Measurements from ENCODE around the gene NTSR1. TPM values are rescaled to one million over a fixed set of nuclear protein-coding genes. Genes with fewer than 3 reads are reported as not detected.

NTSR1 gene
- total RNA-seq, 1 experiment from 2014 or later, result 15.9 TPM

DNA sequence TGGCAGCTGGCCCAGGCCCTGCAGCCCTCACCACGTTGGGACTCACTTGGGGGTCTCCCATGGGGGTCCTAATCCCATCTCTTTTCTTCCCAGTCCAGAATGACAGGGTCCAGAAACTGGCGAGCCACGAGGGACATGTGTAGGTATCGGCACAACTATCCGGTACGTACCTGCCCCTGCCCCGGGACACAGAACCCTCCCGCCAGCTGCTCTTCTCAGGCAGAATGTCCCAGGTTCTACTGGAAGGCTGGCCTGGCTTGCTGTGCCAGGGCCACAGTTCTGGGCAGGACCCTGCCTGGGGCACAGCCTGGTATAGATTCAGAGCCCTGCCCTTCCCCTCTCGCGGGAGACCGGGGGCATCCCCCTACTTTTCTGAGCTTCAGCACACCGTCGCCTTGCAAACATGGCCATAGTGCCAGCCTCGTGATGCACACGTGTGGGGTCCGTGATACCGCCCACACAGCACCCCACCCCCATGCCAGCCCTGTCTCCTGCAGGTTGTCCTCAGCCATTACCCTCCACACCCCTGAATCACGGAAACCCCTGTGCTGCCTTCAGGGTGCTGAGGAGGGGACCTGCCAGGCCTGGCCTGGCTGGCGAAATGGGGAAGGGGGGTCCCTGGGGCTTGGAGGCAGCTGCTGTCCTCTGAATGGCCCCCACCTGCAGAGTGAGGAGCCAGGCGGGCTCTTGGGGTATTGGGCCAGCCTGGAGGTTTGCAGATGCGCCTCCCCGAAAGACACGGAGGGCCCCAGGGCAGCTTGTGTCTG, 99.0 kb downstream of the NTSR1 start:
- H3K36me3 ChIP-seq (ENCODE audit: insufficient read depth, low read length, poor library complexity, severe bottlenecking), result peaks cover 43% of the 10 kb centered on the region
- POLR2A ChIA-PET (ENCODE audit: low non-redundant PET), result interaction anchor here (0.7 kb wide), 2 partner anchors 26 to 165 kb away, joined by 3 read pairs; no protein-coding TSS in a partner anchor
- no TSS peak for BruUV-seq (replicated peaks)
- H3K4me1 ChIP-seq (ENCODE audit: insufficient read depth, low read length, poor library complexity, severe bottlenecking), result peaks cover 18% of the 10 kb centered on the region
- no peak overlapping the region for H3K27ac ChIP-seq (ENCODE audit: low read depth, low read length, poor library complexity, severe bottlenecking)
- no peak for DNase-seq (ENCODE audit: low spot score)
- CTCF ChIA-PET, result interaction anchor here (0.6 to 1.7 kb wide), 5 partner anchors 12 to 308 kb away, joined by 3 to 6 read pairs (median 4); partner anchors contain the start of gene MRGBP
- no peaks in the 10 kb centered on the region for H3K9me3 ChIP-seq (ENCODE audit: low read depth, low read length, poor library complexity, severe bottlenecking)
- TF ChIP-seq, protein P1, sequence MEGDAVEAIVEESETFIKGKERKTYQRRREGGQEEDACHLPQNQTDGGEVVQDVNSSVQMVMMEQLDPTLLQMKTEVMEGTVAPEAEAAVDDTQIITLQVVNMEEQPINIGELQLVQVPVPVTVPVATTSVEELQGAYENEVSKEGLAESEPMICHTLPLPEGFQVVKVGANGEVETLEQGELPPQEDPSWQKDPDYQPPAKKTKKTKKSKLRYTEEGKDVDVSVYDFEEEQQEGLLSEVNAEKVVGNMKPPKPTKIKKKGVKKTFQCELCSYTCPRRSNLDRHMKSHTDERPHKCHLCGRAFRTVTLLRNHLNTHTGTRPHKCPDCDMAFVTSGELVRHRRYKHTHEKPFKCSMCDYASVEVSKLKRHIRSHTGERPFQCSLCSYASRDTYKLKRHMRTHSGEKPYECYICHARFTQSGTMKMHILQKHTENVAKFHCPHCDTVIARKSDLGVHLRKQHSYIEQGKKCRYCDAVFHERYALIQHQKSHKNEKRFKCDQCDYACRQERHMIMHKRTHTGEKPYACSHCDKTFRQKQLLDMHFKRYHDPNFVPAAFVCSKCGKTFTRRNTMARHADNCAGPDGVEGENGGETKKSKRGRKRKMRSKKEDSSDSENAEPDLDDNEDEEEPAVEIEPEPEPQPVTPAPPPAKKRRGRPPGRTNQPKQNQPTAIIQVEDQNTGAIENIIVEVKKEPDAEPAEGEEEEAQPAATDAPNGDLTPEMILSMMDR (conservative IDR thresholded peaks at IDR 0.05; ENCODE audit: low read depth, low read length), result no peak
- no peak for TF ChIP-seq EZH2 (IDR thresholded peaks at IDR 0.05; ENCODE audit: borderline replicate concordance, low read depth, low read length, poor library complexity, severe bottlenecking)
- no peak overlapping the region for H3K4me3 ChIP-seq (ENCODE audit: low read depth, low read length, poor library complexity, severe bottlenecking)
- intact Hi-C loops (cut with micrococcal nuclease; ENCODE audit: unreplicated experiment), result no loop called here
- no peaks in the 10 kb centered on the region for H3K27me3 ChIP-seq (replicated peaks; ENCODE audit: insufficient read depth, low read depth, low read length, poor library complexity)

DNA sequence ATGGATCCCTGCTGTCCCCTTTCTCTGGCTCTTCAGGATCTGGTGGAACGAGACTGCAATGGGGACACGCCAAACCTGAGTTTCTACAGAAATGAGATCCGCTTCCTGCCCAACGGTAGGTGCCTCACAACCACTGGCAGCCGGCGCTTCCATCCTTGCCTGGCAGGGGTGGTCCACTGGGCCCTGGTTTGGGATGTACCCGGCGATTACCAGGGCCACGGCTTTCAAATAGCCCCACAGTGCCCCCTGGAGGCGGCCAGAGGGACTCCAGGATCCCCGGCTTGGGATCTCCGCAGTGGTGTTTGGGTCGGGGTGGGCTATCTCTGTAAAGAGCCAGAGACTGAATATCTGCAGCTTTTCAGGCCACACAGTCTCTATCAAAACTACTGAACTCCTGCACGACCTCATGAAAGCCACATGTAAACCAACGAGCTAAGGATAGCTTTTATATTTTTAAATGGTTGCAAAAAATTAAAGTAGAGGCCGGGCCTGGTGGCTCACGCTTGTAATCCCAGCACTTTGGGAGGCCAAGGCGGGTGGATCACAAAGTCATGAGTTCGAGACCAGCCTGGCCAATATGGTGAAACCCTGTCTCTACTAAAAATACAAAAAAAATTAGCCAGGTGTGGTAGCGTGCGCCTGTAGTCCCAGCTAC, 99.7 kb downstream of the NTSR1 start:
- peak; percentile 79 for DNase-seq (ENCODE audit: low spot score)
- no peaks in the 10 kb centered on the region for H3K9me3 ChIP-seq (ENCODE audit: low read depth, low read length, poor library complexity, severe bottlenecking)
- CTCF ChIA-PET, result interaction anchor here (0.7 to 1.7 kb wide), 6 partner anchors 12 to 309 kb away, joined by 3 to 7 read pairs (median 5); partner anchors contain the start of gene MRGBP
- POLR2A ChIA-PET (ENCODE audit: low non-redundant PET), result interaction anchor here (0.7 kb wide), 2 partner anchors 26 to 165 kb away, joined by 3 read pairs; no protein-coding TSS in a partner anchor
- peaks cover 46% of the 10 kb centered on the region for H3K36me3 ChIP-seq (ENCODE audit: insufficient read depth, low read length, poor library complexity, severe bottlenecking)
- no peaks in the 10 kb centered on the region for H3K27me3 ChIP-seq (replicated peaks; ENCODE audit: insufficient read depth, low read depth, low read length, poor library complexity)
- H3K4me1 ChIP-seq (ENCODE audit: insufficient read depth, low read length, poor library complexity, severe bottlenecking), result peaks cover 18% of the 10 kb centered on the region
- no peak for TF ChIP-seq EZH2 (IDR thresholded peaks at IDR 0.05; ENCODE audit: borderline replicate concordance, low read depth, low read length, poor library complexity, severe bottlenecking)
- TF ChIP-seq, protein P1 (conservative IDR thresholded peaks at IDR 0.05; ENCODE audit: low read depth, low read length), result peak; percentile 91
- no TSS peak for BruUV-seq (replicated peaks)
- intact Hi-C loops (cut with micrococcal nuclease; ENCODE audit: unreplicated experiment), result no loop called here
- H3K4me3 ChIP-seq (ENCODE audit: low read depth, low read length, poor library complexity, severe bottlenecking), result no peak overlapping the region
- no peak overlapping the region for H3K27ac ChIP-seq (ENCODE audit: low read depth, low read length, poor library complexity, severe bottlenecking)

DNA sequence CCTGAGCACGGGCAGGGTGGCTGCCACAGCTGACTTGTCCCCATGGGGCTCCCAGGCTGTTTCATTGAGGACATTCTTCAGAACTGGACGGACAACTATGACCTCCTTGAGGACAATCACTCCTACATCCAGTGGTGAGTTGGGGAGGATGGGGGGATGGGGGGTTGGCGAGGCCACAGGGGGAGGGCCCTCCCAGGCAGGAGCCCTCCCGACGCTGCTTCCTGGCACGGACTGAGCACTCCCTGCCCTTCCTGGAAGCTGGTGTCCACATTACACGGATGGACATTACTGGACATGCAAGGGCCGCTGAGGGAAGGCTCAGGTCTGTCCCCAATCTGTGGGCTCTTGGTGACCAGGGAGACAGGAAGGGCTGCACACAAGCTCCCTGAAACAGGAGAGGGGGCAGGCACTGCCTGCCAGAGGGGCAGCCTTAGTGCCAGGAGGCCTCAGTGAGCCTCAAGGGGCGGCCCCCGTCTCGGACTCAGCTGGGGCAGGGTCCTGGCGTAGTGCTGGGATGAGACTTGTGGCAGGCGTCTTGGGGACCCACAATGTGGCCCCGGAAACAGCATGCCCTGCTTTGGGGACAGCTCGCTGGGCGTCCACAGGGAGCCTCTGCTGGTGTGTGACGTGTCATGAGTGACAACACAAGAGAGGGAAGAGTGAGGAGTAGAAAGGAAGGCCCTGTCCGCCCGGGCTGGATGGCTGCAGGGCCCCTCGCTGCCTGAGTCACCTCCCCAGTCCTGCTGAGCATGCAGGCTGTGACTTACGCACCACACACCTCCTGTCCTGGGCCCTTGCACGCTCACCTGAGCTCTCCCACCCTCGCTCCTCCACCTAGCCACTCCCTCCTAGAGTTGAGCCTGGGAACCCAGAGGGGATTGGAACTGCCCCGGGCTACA, 101.1 kb downstream of the NTSR1 start:
- no peak for TF ChIP-seq EZH2 (IDR thresholded peaks at IDR 0.05; ENCODE audit: borderline replicate concordance, low read depth, low read length, poor library complexity, severe bottlenecking)
- TF ChIP-seq, protein P1 (conservative IDR thresholded peaks at IDR 0.05; ENCODE audit: low read depth, low read length), result no peak
- ChIA-PET POLR2A (ENCODE audit: low non-redundant PET) (no interaction called here), CTCF (interaction anchor here (0.7 to 0.8 kb wide), 2 partner anchors 12 to 162 kb away, joined by 5 to 7 read pairs; no protein-coding TSS in a partner anchor)
- Histone ChIP-seq H3K4me1 (ENCODE audit: insufficient read depth, low read length, poor library complexity, severe bottlenecking) (peaks cover 13% of the 10 kb centered on the region), H3K9me3 (ENCODE audit: low read depth, low read length, poor library complexity, severe bottlenecking) (no peaks in the 10 kb centered on the region), H3K36me3 (ENCODE audit: insufficient read depth, low read length, poor library complexity, severe bottlenecking) (peaks cover 46% of the 10 kb centered on the region), H3K27me3 (replicated peaks; ENCODE audit: insufficient read depth, low read depth, low read length, poor library complexity) (no peaks in the 10 kb centered on the region), H3K4me3 (ENCODE audit: low read depth, low read length, poor library complexity, severe bottlenecking) (no peak overlapping the region), H3K27ac (ENCODE audit: low read depth, low read length, poor library complexity, severe bottlenecking) (no peak overlapping the region)
- DNase-seq (ENCODE audit: low spot score), result no peak
- intact Hi-C loops (cut with micrococcal nuclease; ENCODE audit: unreplicated experiment), result no loop called here
- BruUV-seq (replicated peaks), result no TSS peak
